Liver (tissue), 3 donors: ENCODE measurements around the gene DCAF15.

Experiments
- CTCF ChIP-seq: fragments of 150-350 bp; IDR thresholded peaks from 2 replicates; pipeline ENCODE4 v1.5.1; 2017; ENCODE audit warnings: improper control_type of control experiment, low read depth, low read length; ENCODE audit not compliant: missing input control
- HNF4G ChIP-seq: IDR thresholded peaks from 2 replicates; pipeline ENCODE4 v1.6.1; 2016; ENCODE audit warnings: antibody characterized with exemption
- REST ChIP-seq: IDR thresholded peaks from 2 replicates; pipeline ENCODE4 v1.6.1; 2016; ENCODE audit warnings: antibody characterized with exemption, mild to moderate bottlenecking
- TAF1 ChIP-seq: conservative IDR thresholded peaks from 2 replicates; pipeline ENCODE4 v1.6.1; 2016; ENCODE audit warnings: antibody characterized with exemption, mild to moderate bottlenecking
- TF ChIP-seq, protein P1 (sequence below): IDR thresholded peaks from 2 replicates; pipeline ENCODE4 v1.6.1; 2016; ENCODE audit warnings: antibody characterized with exemption
- donor health status: healthy.
- donor health status: healthy.

DNA sequence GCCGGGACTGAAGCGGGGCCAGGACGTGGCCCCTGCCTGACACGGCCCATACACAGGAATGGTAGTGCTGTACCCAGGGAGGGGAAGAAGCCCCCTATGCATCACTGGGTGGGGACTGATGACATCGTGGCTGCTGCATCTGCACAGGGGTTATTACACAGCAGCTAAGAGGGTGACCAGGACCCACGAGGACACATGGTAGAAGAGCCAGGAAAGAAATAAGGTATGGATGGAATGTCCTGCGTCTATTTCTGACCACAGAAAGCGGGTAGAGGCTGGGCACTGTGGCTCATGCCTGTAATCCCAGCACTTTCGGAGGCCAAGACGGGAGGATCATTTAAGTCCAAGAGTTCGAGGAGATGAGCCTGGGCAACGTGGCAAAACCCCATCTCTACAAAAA lies 24.1 kb downstream of the DCAF15 start:
- TF ChIP-seq CTCF (no peak), REST (no peak), TAF1 (no peak), HNF4G (no peak)
- TF ChIP-seq, protein P1, sequence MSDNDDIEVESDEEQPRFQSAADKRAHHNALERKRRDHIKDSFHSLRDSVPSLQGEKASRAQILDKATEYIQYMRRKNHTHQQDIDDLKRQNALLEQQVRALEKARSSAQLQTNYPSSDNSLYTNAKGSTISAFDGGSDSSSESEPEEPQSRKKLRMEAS: no peak
